ENCODE measurements around the gene ZNF343. TPM values are rescaled to one million over a fixed set of nuclear protein-coding genes. Genes with fewer than 3 reads are reported as not detected.

The ZNF343 gene
- total RNA-seq, 3 donors from 2014 or later (not counting 1 experiment from before 2014, with no cell fraction given) = 8.1 to 12.3 (median 8.6) TPM

- intact Hi-C loops (cut with micrococcal nuclease) = no loop called here
- Histone ChIP-seq H3K4me1 (ENCODE audit: control insufficient read depth, insufficient read depth, low read length) (no peaks in the 10 kb centered on the region), H3K36me3 (ENCODE audit: control insufficient read depth, insufficient read depth, low read length) (peaks cover 40% of the 10 kb centered on the region), H3K27me3 (ENCODE audit: control insufficient read depth, insufficient read depth, low read length) (no peaks in the 10 kb centered on the region), H3K27ac (ENCODE audit: low read length) (no peak overlapping the region), H3K9me3 (ENCODE audit: control insufficient read depth, insufficient read depth, low read length) (no peaks in the 10 kb centered on the region), H3K4me3 (ENCODE audit: low read length) (no peak overlapping the region)
- 93% methylated on average over 1 of the region's 2 CpGs for WGBS (ENCODE audit: insufficient coverage)
- Mint-ChIP-seq H3K4me1 (no peaks in the 10 kb centered on the region), H3K36me3 (peaks cover 28% of the 10 kb centered on the region), H3K9me3 (peaks cover 0 to 2% of the 10 kb centered on the region in 2 donors), H3K27me3 (ENCODE audit: low read depth in 2 of 2) (no peaks in the 10 kb centered on the region), H3K27ac (no peak overlapping the region), H3K4me3 (no peak overlapping the region)
- no peak for ATAC-seq
- no peak for DNase-seq
- TF ChIP-seq, protein P1, sequence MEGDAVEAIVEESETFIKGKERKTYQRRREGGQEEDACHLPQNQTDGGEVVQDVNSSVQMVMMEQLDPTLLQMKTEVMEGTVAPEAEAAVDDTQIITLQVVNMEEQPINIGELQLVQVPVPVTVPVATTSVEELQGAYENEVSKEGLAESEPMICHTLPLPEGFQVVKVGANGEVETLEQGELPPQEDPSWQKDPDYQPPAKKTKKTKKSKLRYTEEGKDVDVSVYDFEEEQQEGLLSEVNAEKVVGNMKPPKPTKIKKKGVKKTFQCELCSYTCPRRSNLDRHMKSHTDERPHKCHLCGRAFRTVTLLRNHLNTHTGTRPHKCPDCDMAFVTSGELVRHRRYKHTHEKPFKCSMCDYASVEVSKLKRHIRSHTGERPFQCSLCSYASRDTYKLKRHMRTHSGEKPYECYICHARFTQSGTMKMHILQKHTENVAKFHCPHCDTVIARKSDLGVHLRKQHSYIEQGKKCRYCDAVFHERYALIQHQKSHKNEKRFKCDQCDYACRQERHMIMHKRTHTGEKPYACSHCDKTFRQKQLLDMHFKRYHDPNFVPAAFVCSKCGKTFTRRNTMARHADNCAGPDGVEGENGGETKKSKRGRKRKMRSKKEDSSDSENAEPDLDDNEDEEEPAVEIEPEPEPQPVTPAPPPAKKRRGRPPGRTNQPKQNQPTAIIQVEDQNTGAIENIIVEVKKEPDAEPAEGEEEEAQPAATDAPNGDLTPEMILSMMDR (IDR thresholded peaks at IDR 0.05) = no peak
These were observed 23.6 kb downstream of the ZNF343 start for GRCh38 chr20:2485080-2485479.

GRCh38 chr20:2483504-2483903 lies 25.2 kb downstream of the ZNF343 start:
- no peaks in the 10 kb centered on the region for H3K4me1 Mint-ChIP-seq
- H3K27ac ChIP-seq (ENCODE audit: low read length) = no peak overlapping the region
- H3K4me3 Mint-ChIP-seq = no peak overlapping the region
- H3K9me3 ChIP-seq (ENCODE audit: control insufficient read depth, insufficient read depth, low read length) = no peaks in the 10 kb centered on the region
- DNase-seq (no peak), ATAC-seq (no peak)
- no peak overlapping the region for H3K4me3 ChIP-seq (ENCODE audit: low read length)
- peaks cover 35% of the 10 kb centered on the region for H3K36me3 ChIP-seq (ENCODE audit: control insufficient read depth, insufficient read depth, low read length)
- TF ChIP-seq, protein P1 (IDR thresholded peaks at IDR 0.05) = no peak
- no peaks in the 10 kb centered on the region for H3K27me3 Mint-ChIP-seq (ENCODE audit: low read depth in 2 of 2)
- H3K9me3 Mint-ChIP-seq = peaks cover 0 to 2% of the 10 kb centered on the region in 2 donors
- no peaks in the 10 kb centered on the region for H3K27me3 ChIP-seq (ENCODE audit: control insufficient read depth, insufficient read depth, low read length)
- H3K27ac Mint-ChIP-seq = no peak overlapping the region
- 98% methylated on average over 6 of the region's 12 CpGs for WGBS (ENCODE audit: insufficient coverage)
- intact Hi-C loops (cut with micrococcal nuclease) = no loop called here
- no peaks in the 10 kb centered on the region for H3K4me1 ChIP-seq (ENCODE audit: control insufficient read depth, insufficient read depth, low read length)
- peaks cover 28% of the 10 kb centered on the region for H3K36me3 Mint-ChIP-seq

- Mint-ChIP-seq H3K27me3 (ENCODE audit: low read depth in 2 of 2) (no peaks in the 10 kb centered on the region), H3K4me3 (no peak overlapping the region), H3K9me3 (peaks cover 0 to 2% of the 10 kb centered on the region in 2 donors), H3K36me3 (peaks cover 22% of the 10 kb centered on the region), H3K4me1 (no peaks in the 10 kb centered on the region), H3K27ac (no peak overlapping the region)
- Histone ChIP-seq H3K27ac (ENCODE audit: low read length) (no peak overlapping the region), H3K4me1 (ENCODE audit: control insufficient read depth, insufficient read depth, low read length) (no peaks in the 10 kb centered on the region), H3K27me3 (ENCODE audit: control insufficient read depth, insufficient read depth, low read length) (no peaks in the 10 kb centered on the region), H3K36me3 (ENCODE audit: control insufficient read depth, insufficient read depth, low read length) (peaks cover 27% of the 10 kb centered on the region), H3K4me3 (ENCODE audit: low read length) (no peak overlapping the region), H3K9me3 (ENCODE audit: control insufficient read depth, insufficient read depth, low read length) (no peaks in the 10 kb centered on the region)
- 97% methylated on average over 2 of the region's 2 CpGs for WGBS (ENCODE audit: insufficient coverage)
- TF ChIP-seq, protein P1 (IDR thresholded peaks at IDR 0.05) = no peak
- intact Hi-C loops (cut with micrococcal nuclease) = no loop called here
- DNase-seq = no peak
- no peak for ATAC-seq
These were observed 28.3 kb downstream of the ZNF343 start for GRCh38 chr20:2480381-2480780.

All from natural killer cell (primary cell).